Measurements from ENCODE around the gene SAYSD1.
A peak's percentile ranks its signal among the peaks of the same experiment; 100 is the strongest.

Gene SAYSD1

DNA sequence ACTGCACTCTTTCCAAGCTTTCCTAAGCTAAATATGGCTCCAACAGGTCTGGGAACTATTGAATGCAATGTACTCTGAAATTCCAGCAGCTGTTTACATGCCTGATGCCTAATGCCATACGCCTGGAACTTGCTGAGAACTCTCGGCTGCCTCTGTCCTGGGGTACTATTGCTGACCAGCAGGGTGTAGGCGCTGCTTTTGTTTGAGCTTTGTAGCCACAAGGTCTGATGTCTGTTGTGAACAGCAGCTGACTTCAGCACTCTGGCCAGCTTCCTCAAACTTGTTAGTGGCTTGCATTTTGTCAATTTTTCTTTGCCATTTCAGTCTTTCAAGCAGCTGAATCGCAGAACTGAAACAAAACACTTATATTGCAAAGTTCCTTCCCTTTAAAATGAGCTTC is 26.7 kb downstream of the SAYSD1 start:
- Histone ChIP-seq H2AFZ (ENCODE audit: low read depth, low read length) (no peak overlapping the region), H3K4me1 (ENCODE audit: low read length) (peaks cover 15% of the 10 kb centered on the region), H3K27me3 (ENCODE audit: low read depth, low read length) (peaks cover 75% of the 10 kb centered on the region), H3K27ac (ENCODE audit: low read length) (no peak overlapping the region), H3K4me3 (ENCODE audit: low read length) (no peak overlapping the region), H3K9me3 (ENCODE audit: insufficient read depth, low read length) (no peaks in the 10 kb centered on the region), H4K20me1 (ENCODE audit: insufficient read depth, low read length) (peaks cover 10% of the 10 kb centered on the region; the same call in 1 of the 2 replicates), H3K4me2 (ENCODE audit: low read length) (no peak overlapping the region), H3K36me3 (replicated peaks; ENCODE audit: low read depth, low read length) (no peaks in the 10 kb centered on the region), H3K79me2 (ENCODE audit: low read length) (no peaks in the 10 kb centered on the region), H3K9ac (ENCODE audit: low read length) (no peak overlapping the region)
- TF ChIP-seq EZH2phosphoT487 (IDR thresholded peaks at IDR 0.05; ENCODE audit: low read depth) (no peak), CTCF (IDR thresholded peaks at IDR 0.05; ENCODE audit: low read depth, low read length) (no peak)

- peaks cover 74% of the 10 kb centered on the region for H3K27me3 ChIP-seq (ENCODE audit: low read depth, low read length)
- H3K9me3 ChIP-seq (ENCODE audit: insufficient read depth, low read length) = no peaks in the 10 kb centered on the region
- H3K4me1 ChIP-seq (ENCODE audit: low read length) = peaks cover 27% of the 10 kb centered on the region
- TF ChIP-seq EZH2phosphoT487 (IDR thresholded peaks at IDR 0.05; ENCODE audit: low read depth) (no peak), CTCF (IDR thresholded peaks at IDR 0.05; ENCODE audit: low read depth, low read length) (no peak)
- no peak overlapping the region for H3K9ac ChIP-seq (ENCODE audit: low read length)
- no peaks in the 10 kb centered on the region for H3K36me3 ChIP-seq (replicated peaks; ENCODE audit: low read depth, low read length)
- no peak overlapping the region for H2AFZ ChIP-seq (ENCODE audit: low read depth, low read length)
- no peak overlapping the region for H3K4me3 ChIP-seq (ENCODE audit: low read length)
- no peaks in the 10 kb centered on the region for H3K79me2 ChIP-seq (ENCODE audit: low read length)
- H4K20me1 ChIP-seq (ENCODE audit: insufficient read depth, low read length) = peaks cover 10% of the 10 kb centered on the region; the same call in 1 of the 2 replicates
- H3K4me2 ChIP-seq (ENCODE audit: low read length) = no peak overlapping the region
- no peak overlapping the region for H3K27ac ChIP-seq (ENCODE audit: low read length)
Observed at GRCh38 chr6:39087197-39087596, 27.8 kb downstream of the SAYSD1 start.

DNA sequence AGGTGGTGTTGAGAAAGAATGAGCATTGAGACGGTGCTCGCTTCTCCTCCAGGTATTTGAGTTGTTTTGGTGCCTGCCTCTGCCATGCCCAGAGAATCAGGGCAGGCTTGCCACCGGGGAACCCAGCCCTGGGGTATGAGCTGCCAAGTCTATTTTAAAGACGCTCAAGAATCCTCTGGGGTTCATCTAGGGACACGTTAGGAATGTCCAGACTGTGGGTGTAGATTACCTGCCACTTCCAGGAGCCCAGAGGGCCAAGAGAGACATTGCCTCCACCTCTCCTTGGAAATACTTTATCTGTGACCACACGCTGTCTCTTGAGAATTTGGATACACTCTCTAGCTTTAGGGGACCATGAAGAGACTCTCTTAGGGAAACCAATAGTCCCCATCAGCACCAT is 28.3 kb downstream of the SAYSD1 start:
- Histone ChIP-seq H3K36me3 (replicated peaks; ENCODE audit: low read depth, low read length) (no peaks in the 10 kb centered on the region), H3K4me3 (ENCODE audit: low read length) (no peak overlapping the region), H3K9me3 (ENCODE audit: insufficient read depth, low read length) (no peaks in the 10 kb centered on the region), H3K9ac (ENCODE audit: low read length) (no peak overlapping the region), H3K27ac (ENCODE audit: low read length) (no peak overlapping the region), H3K4me1 (ENCODE audit: low read length) (peaks cover 32% of the 10 kb centered on the region), H2AFZ (ENCODE audit: low read depth, low read length) (no peak overlapping the region), H4K20me1 (ENCODE audit: insufficient read depth, low read length) (peaks cover 10% of the 10 kb centered on the region; the same call in 1 of the 2 replicates), H3K79me2 (ENCODE audit: low read length) (no peaks in the 10 kb centered on the region), H3K4me2 (ENCODE audit: low read length) (peak overlapping the region; percentile 44), H3K27me3 (ENCODE audit: low read depth, low read length) (peaks cover 71% of the 10 kb centered on the region)
- TF ChIP-seq EZH2phosphoT487 (IDR thresholded peaks at IDR 0.05; ENCODE audit: low read depth) = no peak
- TF ChIP-seq CTCF (IDR thresholded peaks at IDR 0.05; ENCODE audit: low read depth, low read length) = no peak

DNA sequence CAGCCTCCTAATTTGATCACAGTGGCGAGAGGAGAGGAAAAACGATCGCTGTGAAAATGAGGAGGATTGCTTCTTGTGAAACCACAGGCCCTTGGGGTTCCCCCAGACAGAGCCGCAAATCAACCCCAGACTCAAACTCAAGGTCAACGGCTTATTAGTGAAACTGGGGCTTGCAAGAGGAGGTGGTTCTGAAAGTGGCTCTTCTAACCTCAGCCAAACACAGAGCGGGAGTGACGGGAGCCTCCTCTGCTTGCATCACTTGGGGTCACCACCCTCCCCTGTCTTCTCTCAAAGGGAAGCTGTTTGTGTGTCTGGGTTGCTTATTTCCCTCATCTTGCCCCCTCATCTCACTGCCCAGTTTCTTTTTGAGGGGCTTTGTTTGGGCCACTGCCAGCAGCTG is 28.7 kb downstream of the SAYSD1 start:
- peaks cover 68% of the 10 kb centered on the region for H3K27me3 ChIP-seq (ENCODE audit: low read depth, low read length)
- H3K4me1 ChIP-seq (ENCODE audit: low read length) = peaks cover 35% of the 10 kb centered on the region
- TF ChIP-seq CTCF (IDR thresholded peaks at IDR 0.05; ENCODE audit: low read depth, low read length) (no peak), EZH2phosphoT487 (IDR thresholded peaks at IDR 0.05; ENCODE audit: low read depth) (no peak)
- H3K9me3 ChIP-seq (ENCODE audit: insufficient read depth, low read length) = no peaks in the 10 kb centered on the region
- no peak overlapping the region for H3K4me3 ChIP-seq (ENCODE audit: low read length)
- H3K36me3 ChIP-seq (replicated peaks; ENCODE audit: low read depth, low read length) = no peaks in the 10 kb centered on the region
- H4K20me1 ChIP-seq (ENCODE audit: insufficient read depth, low read length) = peaks cover 10% of the 10 kb centered on the region; the same call in 1 of the 2 replicates
- no peak overlapping the region for H3K27ac ChIP-seq (ENCODE audit: low read length)
- peak overlapping the region; percentile 44 for H3K4me2 ChIP-seq (ENCODE audit: low read length)
- no peak overlapping the region for H3K9ac ChIP-seq (ENCODE audit: low read length)
- no peak overlapping the region for H2AFZ ChIP-seq (ENCODE audit: low read depth, low read length)
- no peaks in the 10 kb centered on the region for H3K79me2 ChIP-seq (ENCODE audit: low read length)
